K562 (cell line): ENCODE data around the gene UMODL1. TPM values are rescaled to one million over a fixed set of nuclear protein-coding genes. Genes with fewer than 3 reads are reported as not detected.
A peak's percentile ranks its signal among the peaks of the same experiment; 100 is the strongest.

Experiments used
- PRPF4 ChIP-seq: fragments of 200-400 bp; formaldehyde crosslinking; IDR thresholded peaks from one replicate; pipeline ENCODE4 v1.6.1; 2017; ENCODE audit warnings: low read length, low read depth, mild to moderate bottlenecking; ENCODE audit not compliant: insufficient read depth, poor library complexity, severe bottlenecking
- SNRNP70 ChIP-seq: fragments of 200-400 bp; formaldehyde crosslinking; optimal IDR thresholded peaks from 2 replicates; pipeline ENCODE3; 2017; ENCODE audit warnings: low read depth, low read length
- ZFPM2 ChIP-seq: fragments of 250-450 bp; sonication (Bioruptor Pico); IDR thresholded peaks from 2 replicates; pipeline ENCODE4 v1.5.1; 2022; ENCODE audit warnings: mild to moderate bottlenecking
- ZNF184 ChIP-seq: sonication (generic); formaldehyde crosslinking; IDR thresholded peaks from 2 replicates; pipeline ENCODE4 v1.5.0; 2020; ENCODE audit warnings: missing genetic modification reagents
- ZNF431 ChIP-seq: sonication (generic); formaldehyde crosslinking; IDR thresholded peaks from 2 replicates; pipeline ENCODE4 v1.8.0; 2022; ENCODE audit warnings: mild to moderate bottlenecking, missing genetic modification reagents
- ZNF445 ChIP-seq: fragments of 250-450 bp; sonication (Bioruptor Pico); IDR thresholded peaks from 2 replicates; pipeline ENCODE4 v1.4.0; 2020; ENCODE audit warnings: low read depth, mild to moderate bottlenecking, moderate library complexity
- ZNF584 ChIP-seq: fragments of 200-800 bp; sonication (Bioruptor generic); IDR thresholded peaks from 2 replicates; pipeline ENCODE4 v1.6.1; 2016; ENCODE audit warnings: low read depth, mild to moderate bottlenecking, missing genetic modification characterization, missing compliant biosample characterization
- polyA plus RNA-seq, 8 experiments: library from polyadenylated mRNA; depleted of rRNA in 4 of 8; stranded (reverse) in 5 of 8; unstranded in 3 of 8; fragments of >200 nt; fragmentation: Nextera tagmentation in 2 of 8; fragmentation: Illumina TruSeq in 1 of 8; extraction: Ambion mirVana in 2 of 8; extraction: Trizol in 1 of 8; gene quantifications; 2 replicates each; pipeline versions ENCODE4 v1.2.1 to v1.2.3, GENCODE V29; 2011 to 2014; ENCODE audit warnings: inconsistent platforms in 1 of 8, missing spikeins in 1 of 8
- total RNA-seq, 7 experiments: library from RNA; depleted of rRNA in 6 of 7; stranded (reverse); fragments of >200 nt in 6 of 7; fragmentation: Illumina TruSeq in 2 of 7; extraction: Trizol in 2 of 7; gene quantifications; 2 replicates each; pipeline versions ENCODE4 v1.2.1 to v1.2.3, GENCODE V29; 2011 to 2021; ENCODE audit warnings: low replicate concordance in 1 of 7
- TF ChIP-seq, protein P1 (sequence below), 2 experiments: fragments of 450-650 bp; formaldehyde crosslinking in 1 of 2; IDR thresholded peaks; 2 replicates each; pipeline versions ENCODE4 v1.4.0 to v1.6.1; 2014 to 2020; ENCODE audit warnings: mild to moderate bottlenecking in 2 of 2, borderline replicate concordance in 1 of 2, low read depth in 1 of 2
- TF ChIP-seq, protein P2 (sequence below): fragments of 200-800 bp; sonication (Bioruptor generic); IDR thresholded peaks from 2 replicates; pipeline ENCODE4 v1.6.1; 2016; ENCODE audit warnings: missing genetic modification characterization, missing compliant biosample characterization
- TF ChIP-seq, protein P3 (sequence below): fragments of 450-650 bp; formaldehyde crosslinking; IDR thresholded peaks from 2 replicates; pipeline ENCODE4 v1.4.0; 2020; ENCODE audit warnings: mild to moderate bottlenecking, mixed read lengths

UMODL1 gene
- total and polyA plus RNA-seq, 9 of the 15 experiments (the other 6 are each of a cell fraction or from before 2014, with no cell fraction given) = not detected

DNA sequence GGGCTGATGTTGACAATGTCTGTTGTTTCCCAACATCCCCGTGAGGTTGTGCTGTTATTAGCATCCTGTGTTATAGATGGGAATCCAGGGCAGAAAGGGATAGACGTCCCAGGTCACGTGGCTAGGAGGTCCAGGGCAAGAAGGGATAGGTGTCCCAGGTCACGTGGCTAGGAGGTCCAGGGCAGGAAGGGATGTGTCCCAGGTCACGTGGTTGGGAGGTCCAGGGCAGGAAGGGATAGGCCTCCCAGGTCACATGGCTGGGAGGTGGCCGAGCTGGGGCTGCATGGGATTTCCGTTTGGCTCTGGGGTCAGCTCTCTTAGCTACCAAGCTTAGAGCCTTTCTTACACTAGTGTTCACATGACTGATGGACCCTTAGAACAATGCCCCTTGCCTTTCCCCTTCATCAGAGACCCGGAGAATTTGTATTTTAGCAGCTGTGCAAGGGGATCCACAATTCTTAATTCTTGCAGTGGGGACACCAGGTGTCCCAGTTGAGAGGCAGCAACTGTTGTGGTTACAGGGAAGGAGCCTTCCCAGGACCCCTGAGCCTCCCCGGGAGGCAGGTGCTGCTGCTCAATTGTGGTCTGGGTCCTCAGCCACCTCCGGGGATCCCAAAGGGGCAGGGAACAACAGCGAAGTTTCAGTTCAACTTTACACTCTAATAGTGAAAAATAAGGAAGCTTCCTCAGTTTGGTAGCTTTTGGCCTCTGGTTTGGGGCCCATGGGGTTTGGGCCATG is 69.2 kb downstream of the UMODL1 start (continued):
- TF ChIP-seq, protein P1, sequence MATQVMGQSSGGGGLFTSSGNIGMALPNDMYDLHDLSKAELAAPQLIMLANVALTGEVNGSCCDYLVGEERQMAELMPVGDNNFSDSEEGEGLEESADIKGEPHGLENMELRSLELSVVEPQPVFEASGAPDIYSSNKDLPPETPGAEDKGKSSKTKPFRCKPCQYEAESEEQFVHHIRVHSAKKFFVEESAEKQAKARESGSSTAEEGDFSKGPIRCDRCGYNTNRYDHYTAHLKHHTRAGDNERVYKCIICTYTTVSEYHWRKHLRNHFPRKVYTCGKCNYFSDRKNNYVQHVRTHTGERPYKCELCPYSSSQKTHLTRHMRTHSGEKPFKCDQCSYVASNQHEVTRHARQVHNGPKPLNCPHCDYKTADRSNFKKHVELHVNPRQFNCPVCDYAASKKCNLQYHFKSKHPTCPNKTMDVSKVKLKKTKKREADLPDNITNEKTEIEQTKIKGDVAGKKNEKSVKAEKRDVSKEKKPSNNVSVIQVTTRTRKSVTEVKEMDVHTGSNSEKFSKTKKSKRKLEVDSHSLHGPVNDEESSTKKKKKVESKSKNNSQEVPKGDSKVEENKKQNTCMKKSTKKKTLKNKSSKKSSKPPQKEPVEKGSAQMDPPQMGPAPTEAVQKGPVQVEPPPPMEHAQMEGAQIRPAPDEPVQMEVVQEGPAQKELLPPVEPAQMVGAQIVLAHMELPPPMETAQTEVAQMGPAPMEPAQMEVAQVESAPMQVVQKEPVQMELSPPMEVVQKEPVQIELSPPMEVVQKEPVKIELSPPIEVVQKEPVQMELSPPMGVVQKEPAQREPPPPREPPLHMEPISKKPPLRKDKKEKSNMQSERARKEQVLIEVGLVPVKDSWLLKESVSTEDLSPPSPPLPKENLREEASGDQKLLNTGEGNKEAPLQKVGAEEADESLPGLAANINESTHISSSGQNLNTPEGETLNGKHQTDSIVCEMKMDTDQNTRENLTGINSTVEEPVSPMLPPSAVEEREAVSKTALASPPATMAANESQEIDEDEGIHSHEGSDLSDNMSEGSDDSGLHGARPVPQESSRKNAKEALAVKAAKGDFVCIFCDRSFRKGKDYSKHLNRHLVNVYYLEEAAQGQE (IDR thresholded peaks at IDR 0.05; ENCODE audit: borderline replicate concordance) = 0 out of 2 replicates have a peak, but pooled peaks have one; percentile 15
- TF ChIP-seq, protein P1 (CRISPR knock-in tag; IDR thresholded peaks at IDR 0.05; ENCODE audit: low read depth) = no peak
- TF ChIP-seq ZNF431 (CRISPR knock-in tag) (no peak), ZNF445 (CRISPR knock-in tag) (no peak), PRPF4 (no peak), SNRNP70 (no peak), ZNF584 (CRISPR knock-in tag) (no peak), ZNF184 (CRISPR knock-in tag) (no peak), ZFPM2 (CRISPR knock-in tag) (no peak)
- TF ChIP-seq, protein P2, sequence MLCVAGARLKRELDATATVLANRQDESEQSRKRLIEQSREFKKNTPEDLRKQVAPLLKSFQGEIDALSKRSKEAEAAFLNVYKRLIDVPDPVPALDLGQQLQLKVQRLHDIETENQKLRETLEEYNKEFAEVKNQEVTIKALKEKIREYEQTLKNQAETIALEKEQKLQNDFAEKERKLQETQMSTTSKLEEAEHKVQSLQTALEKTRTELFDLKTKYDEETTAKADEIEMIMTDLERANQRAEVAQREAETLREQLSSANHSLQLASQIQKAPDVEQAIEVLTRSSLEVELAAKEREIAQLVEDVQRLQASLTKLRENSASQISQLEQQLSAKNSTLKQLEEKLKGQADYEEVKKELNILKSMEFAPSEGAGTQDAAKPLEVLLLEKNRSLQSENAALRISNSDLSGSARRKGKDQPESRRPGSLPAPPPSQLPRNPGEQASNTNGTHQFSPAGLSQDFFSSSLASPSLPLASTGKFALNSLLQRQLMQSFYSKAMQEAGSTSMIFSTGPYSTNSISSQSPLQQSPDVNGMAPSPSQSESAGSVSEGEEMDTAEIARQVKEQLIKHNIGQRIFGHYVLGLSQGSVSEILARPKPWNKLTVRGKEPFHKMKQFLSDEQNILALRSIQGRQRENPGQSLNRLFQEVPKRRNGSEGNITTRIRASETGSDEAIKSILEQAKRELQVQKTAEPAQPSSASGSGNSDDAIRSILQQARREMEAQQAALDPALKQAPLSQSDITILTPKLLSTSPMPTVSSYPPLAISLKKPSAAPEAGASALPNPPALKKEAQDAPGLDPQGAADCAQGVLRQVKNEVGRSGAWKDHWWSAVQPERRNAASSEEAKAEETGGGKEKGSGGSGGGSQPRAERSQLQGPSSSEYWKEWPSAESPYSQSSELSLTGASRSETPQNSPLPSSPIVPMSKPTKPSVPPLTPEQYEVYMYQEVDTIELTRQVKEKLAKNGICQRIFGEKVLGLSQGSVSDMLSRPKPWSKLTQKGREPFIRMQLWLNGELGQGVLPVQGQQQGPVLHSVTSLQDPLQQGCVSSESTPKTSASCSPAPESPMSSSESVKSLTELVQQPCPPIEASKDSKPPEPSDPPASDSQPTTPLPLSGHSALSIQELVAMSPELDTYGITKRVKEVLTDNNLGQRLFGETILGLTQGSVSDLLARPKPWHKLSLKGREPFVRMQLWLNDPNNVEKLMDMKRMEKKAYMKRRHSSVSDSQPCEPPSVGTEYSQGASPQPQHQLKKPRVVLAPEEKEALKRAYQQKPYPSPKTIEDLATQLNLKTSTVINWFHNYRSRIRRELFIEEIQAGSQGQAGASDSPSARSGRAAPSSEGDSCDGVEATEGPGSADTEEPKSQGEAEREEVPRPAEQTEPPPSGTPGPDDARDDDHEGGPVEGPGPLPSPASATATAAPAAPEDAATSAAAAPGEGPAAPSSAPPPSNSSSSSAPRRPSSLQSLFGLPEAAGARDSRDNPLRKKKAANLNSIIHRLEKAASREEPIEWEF (CRISPR knock-in tag) = no peak
- TF ChIP-seq, protein P3, sequence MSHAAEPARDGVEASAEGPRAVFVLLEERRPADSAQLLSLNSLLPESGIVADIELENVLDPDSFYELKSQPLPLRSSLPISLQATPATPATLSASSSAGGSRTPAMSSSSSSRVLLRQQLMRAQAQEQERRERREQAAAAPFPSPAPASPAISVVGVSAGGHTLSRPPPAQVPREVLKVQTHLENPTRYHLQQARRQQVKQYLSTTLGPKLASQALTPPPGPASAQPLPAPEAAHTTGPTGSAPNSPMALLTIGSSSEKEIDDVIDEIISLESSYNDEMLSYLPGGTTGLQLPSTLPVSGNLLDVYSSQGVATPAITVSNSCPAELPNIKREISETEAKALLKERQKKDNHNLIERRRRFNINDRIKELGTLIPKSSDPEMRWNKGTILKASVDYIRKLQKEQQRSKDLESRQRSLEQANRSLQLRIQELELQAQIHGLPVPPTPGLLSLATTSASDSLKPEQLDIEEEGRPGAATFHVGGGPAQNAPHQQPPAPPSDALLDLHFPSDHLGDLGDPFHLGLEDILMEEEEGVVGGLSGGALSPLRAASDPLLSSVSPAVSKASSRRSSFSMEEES = peak; percentile 85
